GM18873 (cell line): ENCODE results near the gene MRPL53.

Experiments
- ATAC-seq: cut with Tn5 transposase; IDR thresholded peaks from one replicate; pipeline ENCODE4 v1.9.1; 2021; ENCODE audit warnings: mild to moderate bottlenecking, moderate library complexity, moderate number of reproducible peaks; ENCODE audit not compliant: unreplicated experiment, low FRiP score

The MRPL53 gene

DNA sequence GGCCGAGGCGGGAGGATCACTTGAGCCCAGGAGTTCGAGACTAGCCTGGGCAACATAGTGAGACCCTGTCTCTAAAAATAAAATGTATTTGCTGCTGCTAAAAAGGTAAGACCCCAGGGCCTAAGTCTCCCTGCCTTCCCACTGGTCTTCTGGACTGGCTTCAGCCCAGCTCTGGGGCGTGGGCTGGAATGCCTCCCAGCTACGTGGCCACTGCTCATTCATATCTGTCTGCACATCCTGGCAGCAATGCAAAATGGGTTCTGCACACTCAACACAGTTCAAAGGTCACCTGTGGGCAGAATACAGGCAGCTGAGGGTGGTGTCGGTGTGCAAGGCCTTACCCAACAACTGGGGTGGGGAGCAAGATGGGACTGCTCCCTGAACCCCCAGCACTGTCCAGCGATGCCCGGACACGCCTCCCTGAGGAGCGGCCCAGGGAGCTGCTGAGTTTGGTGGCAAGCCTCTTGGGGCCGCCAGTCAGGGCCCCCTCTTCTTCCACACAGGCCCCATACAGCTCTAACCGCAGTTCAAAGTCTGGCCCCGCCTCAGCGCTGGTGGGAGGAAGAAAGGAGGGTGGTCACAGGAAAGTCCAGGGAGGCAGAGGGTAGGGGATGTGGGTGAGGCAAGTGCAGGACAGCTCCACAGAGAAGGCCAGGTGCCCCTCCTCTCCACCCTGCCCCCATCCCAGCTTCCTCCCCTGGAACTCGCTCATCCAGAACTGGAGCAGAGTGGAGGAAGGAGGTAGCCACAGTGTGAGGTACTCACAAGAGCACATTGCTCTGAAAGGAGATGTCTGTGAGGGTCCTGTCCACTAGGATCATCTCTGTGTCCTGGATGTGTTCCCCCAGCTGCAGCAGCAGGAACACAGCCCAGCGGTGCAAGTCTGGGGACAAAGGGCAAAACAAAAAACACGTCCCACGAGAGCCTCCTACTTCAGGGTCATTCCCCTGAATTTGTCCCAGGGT, 42.7 kb downstream of the MRPL53 start:
- ATAC-seq: no peak

GRCh38 chr2:74428675-74429074, 43.8 kb downstream of the MRPL53 start:
- no peak for ATAC-seq

DNA sequence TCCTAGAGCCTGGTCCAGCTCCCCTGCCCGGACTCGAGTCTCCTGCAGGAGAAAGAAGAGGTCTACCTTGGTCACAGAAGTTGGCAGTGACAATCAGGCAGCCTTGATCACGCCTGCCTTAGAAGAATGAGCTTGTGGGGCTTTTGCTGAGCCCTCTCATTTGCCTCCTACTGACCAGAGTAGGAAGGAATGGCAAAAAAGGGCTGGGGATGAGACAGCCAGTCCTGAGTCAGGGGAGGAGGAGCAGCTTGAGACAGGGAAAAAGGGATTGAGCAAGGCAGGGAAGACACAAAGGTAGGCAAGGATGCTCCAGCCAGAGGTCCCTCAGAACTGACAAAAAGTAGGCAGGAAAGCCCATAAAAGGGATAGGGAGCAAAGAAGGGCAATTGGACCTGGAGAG, 44.9 kb downstream of the MRPL53 start:
- ATAC-seq: no peak

DNA sequence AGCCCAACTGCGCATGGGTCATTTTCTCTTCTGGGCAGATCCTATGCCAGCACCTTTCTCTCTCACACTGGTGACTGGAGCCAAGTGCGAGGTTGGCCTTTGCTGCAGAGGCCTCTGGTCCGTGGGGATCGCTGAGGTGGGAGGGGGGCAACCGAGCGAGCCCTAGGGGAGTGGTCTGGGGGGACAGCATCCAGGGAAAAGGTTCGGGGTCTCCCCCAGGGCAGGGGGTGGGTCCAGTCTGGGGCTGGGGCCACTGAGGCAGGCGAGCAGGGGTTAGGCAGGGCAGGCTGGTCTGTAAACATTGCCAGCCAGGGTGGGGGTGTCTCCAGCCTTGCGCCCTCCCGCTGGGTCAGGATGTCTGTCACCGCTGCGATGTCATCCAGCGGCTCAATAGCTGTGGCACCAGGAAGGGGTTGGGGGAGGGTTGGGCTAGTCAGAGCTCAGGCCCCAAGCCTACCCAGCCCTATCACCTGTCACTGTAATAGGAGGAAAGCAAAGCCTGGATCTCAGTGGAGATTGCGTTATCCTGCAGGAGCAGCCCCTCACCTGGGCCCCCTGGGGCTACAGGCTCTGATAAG, 46.2 kb downstream of the MRPL53 start:
- ATAC-seq: no peak

DNA sequence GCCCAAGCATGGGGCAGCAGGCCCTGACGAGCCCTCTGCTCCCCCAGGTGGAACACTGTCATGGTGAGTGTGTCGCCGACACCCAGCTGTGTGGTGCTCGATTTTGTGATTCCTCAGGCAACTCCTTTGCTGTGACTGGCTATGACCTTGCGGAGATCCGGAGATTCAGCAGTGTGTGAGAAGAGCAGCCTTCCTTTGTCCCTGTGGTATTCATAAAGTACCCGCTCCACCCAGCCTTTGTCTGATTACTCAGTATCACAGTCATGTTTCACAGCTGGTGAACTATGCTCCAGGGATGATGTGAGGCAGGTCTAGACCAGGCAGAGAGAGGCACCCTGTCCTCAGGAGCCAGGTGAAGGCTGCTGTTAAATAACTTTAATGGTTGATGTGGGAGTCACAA, 47.0 kb downstream of the MRPL53 start:
- no peak for ATAC-seq

DNA sequence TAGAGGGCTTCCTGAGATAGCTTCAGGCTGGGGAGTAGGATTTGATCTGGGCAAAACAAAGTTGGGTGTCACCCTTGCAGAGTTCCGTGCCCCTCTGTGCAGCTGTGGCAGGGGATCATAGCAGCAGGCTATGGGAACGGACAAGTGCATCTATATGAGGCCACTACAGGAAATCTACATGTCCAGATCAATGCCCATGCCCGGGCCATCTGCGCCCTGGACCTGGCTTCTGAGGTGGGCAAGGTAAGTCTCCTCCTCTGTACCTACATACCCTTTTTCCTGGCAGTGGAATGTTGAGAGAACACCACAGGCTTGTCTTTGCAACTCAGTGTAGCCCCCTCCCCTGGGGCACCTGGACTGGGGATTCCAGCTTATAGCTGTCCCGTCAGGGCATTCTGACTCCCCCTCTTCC, 47.5 kb downstream of the MRPL53 start:
- no peak for ATAC-seq

GRCh38 chr2:74424139-74424992, 48.1 kb downstream of the MRPL53 start:
- no peak for ATAC-seq

GRCh38 chr2:74423231-74424095, 49.0 kb downstream of the MRPL53 start:
- ATAC-seq: no peak
